Naive thymus-derived CD8-positive, alpha-beta T cell (primary cell): ENCODE measurements around the gene SEMA3G. TPM values are rescaled to one million over a fixed set of nuclear protein-coding genes. Genes with fewer than 3 reads are reported as not detected.
A peak's percentile ranks its signal among the peaks of the same experiment; 100 is the strongest.

ENCODE experiments used
- ATAC-seq, 2 donors: fragments of 150-1000 bp; cut with Tn5 transposase in 1 of 2; sonication (Bioruptor Pico), chemical (Tn5 transposase) in 1 of 2; 1 replicate in 1 of 2; 2 replicates in 1 of 2; pipeline ENCODE4 v1.10.0; 2021; ENCODE audit warnings: mild to moderate bottlenecking in 2 of 2, moderate library complexity in 2 of 2
- POLR2A ChIA-PET: fragments of 350-600 bp; sonication (Branson Sonifier 250); formaldehyde crosslinking; loops from one replicate; lab custom pipeline; 2021; ENCODE audit warnings: antibody characterized with exemption; lab: Charles Lee
- DNase-seq, 10 donors: peaks; one replicate each; pipeline versions ENCODE4 v3.0.0 to v3.0.0-alpha.2; 2020 to 2022
- H3K27ac Mint-ChIP-seq, 10 donors: one replicate each; pipeline ENCODE4 v1.8.0; 2020 to 2022; ENCODE audit warnings: mild to moderate bottlenecking in 10 of 10, mixed read lengths in 10 of 10, moderate library complexity in 4 of 10, inconsistent platforms in 1 of 10
- H3K27me3 Mint-ChIP-seq, 5 donors: one replicate each; pipeline ENCODE4 v1.8.0; 2021 to 2022; ENCODE audit warnings: mixed read lengths in 5 of 5
- H3K36me3 Mint-ChIP-seq, 3 donors: one replicate each; pipeline ENCODE4 v1.8.0; 2020 to 2022; ENCODE audit warnings: mixed read lengths in 3 of 3, mild to moderate bottlenecking in 2 of 3, inconsistent platforms in 1 of 3
- H3K4me1 Mint-ChIP-seq, 4 donors: one replicate each; pipeline ENCODE4 v1.8.0; 2021 to 2022; ENCODE audit warnings: mixed read lengths in 4 of 4
- H3K4me3 Mint-ChIP-seq, 10 donors: one replicate each; pipeline ENCODE4 v1.8.0; 2020 to 2022; ENCODE audit warnings: mild to moderate bottlenecking in 10 of 10, mixed read lengths in 10 of 10, moderate library complexity in 6 of 10, inconsistent platforms in 1 of 10
- H3K9me3 Mint-ChIP-seq, 9 donors: one replicate each; pipeline ENCODE4 v1.8.0; 2020 to 2022; ENCODE audit warnings: mixed read lengths in 9 of 9, mild to moderate bottlenecking in 3 of 9, inconsistent platforms in 1 of 9, moderate library complexity in 1 of 9
- polyA plus RNA-seq, 3 donors: library from polyadenylated mRNA; unstranded; fragments of 300-500 nt; fragmentation: Illumina TruSeq; gene quantifications; one replicate each; pipeline ENCODE4 v1.2.3, GENCODE V29; 2021
- total RNA-seq, 8 experiments: library from RNA in 2 of 8; stranded (reverse) in 2 of 8; gene quantifications; one replicate each; pipeline ENCODE4 v1.2.3 and lab custom pipeline; 2021 to 2026

The SEMA3G gene
- total RNA-seq, result not detected
- polyA plus RNA-seq, result not detected
- total RNA-seq (lab: John Stamatoyannopoulos, UW), result 0 to 1.2 (median 0.08) reads per million in 6 experiments

DNA sequence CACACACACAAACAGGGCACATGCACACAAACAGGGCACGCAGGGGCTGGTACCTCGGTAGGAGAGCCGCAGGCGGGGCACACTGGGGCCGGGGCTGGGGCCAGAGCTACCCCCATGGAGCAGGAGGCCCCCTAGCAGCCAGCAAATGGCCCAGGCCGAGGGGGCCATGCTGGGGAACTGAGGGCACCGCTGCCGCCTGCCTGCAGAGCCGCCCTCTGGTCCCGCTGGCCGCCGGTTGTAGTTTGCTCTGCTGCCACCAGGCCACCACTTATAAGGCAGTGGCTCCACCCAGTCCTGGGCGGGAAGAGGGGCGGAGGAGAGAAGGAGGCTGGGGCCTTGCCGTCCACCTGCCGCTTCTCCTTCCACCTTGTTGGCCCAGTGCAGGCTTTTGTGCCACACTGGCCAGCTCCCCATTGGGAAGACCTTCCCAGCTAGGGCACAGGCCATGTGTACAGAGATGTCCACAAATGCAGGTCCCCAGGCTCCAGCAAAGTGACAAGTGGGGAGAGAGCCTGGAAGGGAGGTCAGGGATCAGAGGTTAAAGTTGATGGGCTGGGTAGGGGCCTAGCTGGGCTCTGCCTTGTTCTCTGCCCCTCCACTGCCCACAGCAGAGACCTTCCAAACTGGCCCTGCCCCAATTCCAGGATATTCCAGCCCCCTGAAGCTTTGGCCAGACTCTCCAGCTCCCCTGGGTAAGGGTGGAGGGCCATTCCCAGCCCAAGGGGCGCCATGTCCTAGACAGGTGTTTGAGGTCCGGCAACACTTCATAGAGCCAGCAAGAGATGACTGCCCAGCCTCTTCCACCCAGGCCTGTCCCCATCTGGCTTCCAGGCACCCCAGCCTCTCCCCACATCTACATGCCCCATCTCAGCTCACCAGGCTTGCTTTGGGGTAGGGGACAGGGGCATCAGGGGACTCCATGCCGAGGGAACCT, at the start of gene SEMA3G:
SEMA3G (minus strand) TSS at position 244 of the 934 bp plus-strand sequence; CDS start at position 168, 76 bp downstream.
- H3K4me3 Mint-ChIP-seq, result no peak within 1 kb of the TSS
- ATAC-seq (peak; percentile 95 to 97), DNase-seq (peak; percentile 54 to 80 (median 61))
- peak within 1 kb of the TSS in 2 of 10 donors; percentile 56 to 65 for H3K27ac Mint-ChIP-seq
- no peaks in the 10 kb centered on the region for H3K27me3 Mint-ChIP-seq
- H3K4me1 Mint-ChIP-seq, result peaks cover 7 to 14% (median 9%) of the 10 kb centered on the region in 4 donors
- POLR2A ChIA-PET, result interaction anchor here (0.5 to 2.2 kb wide), 4 partner anchors 10 to 269 kb away, joined by 3 to 14 read pairs (median 5); partner anchors contain the start of genes NISCH and TWF2
- H3K36me3 Mint-ChIP-seq, result no peaks in the 10 kb centered on the region
- H3K9me3 Mint-ChIP-seq, result no peaks in the 10 kb centered on the region

DNA sequence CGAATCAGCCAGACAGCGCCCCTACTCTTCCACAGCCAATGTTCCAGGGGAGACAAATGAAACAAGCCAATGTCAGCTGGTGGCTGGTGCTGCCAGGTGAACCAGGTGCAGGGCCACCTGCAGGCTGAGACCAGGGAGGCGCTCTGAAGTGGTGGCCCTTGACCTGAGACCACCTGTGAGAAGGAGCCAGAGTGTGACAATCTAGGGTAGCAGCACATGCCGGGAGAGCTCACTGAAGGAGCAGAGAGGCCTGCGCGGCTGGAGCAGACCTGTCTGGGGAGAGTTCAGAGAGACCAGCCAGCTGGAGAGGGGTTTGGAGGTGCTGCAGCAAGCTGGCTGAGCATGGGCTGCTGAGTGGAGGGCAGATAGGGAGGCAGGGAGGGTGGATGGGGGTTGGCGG, 49.5 kb upstream of the SEMA3G start:
- ATAC-seq, result no peak
- Mint-ChIP-seq H3K4me3 (peak overlapping the region in 4 of 10 donors; percentile 26 to 58 (median 32)), H3K9me3 (no peaks in the 10 kb centered on the region), H3K36me3 (peaks cover 0 to 22% (median 2%) of the 10 kb centered on the region in 3 donors), H3K27me3 (peaks cover 0 to 2% (median 0%) of the 10 kb centered on the region in 5 donors), H3K4me1 (peaks cover 4 to 17% (median 9%) of the 10 kb centered on the region in 4 donors), H3K27ac (peak overlapping the region in 5 of 10 donors; percentile 16 to 92 (median 69))
- no peak for DNase-seq
- POLR2A ChIA-PET, result no interaction called here

DNA sequence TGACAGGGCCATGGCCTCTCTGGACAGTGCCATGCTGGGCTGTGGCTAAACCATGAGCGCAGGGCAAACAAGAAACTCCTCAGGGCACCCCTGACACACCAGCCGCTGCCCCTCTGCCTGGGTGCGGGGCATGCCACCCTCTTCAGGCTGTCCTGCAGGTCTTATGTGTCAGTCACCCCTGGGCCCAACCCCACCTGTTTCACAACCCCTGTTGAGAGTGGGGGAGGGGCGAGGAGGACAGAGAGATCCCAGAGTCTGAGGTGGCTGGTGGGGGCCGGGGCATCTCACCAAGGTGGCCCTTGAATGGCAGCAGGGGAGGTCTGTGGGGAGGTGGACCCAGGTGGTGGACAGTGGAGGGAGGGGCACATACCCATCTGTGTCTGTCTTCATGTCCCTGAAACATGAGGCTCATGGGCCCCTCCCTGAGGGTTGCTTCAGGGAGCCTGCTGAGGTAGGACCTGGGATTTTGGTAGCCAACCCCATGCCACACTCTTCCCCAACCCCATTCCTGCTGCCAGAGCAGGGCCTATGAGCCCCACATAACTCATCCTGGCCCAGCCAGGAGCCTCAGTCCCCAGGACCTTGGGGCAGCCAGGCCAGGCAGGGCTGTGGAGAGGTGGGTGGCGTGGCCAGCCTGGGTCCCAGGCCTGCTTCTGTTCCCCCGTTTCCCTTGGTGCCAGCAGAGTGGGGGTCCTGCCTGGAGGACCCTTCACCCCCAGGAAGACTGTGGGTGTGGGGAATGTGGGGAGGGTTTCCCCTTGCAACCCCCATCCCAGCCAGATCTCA, 48.5 kb upstream of the SEMA3G start:
- Mint-ChIP-seq H3K9me3 (no peaks in the 10 kb centered on the region), H3K36me3 (peaks cover 0 to 28% (median 4%) of the 10 kb centered on the region in 3 donors), H3K4me3 (no peak overlapping the region), H3K27ac (peak overlapping the region in 2 of 10 donors; percentile 17 to 31), H3K27me3 (peaks cover 0 to 2% (median 0%) of the 10 kb centered on the region in 5 donors), H3K4me1 (peaks cover 4 to 8% (median 7%) of the 10 kb centered on the region in 4 donors)
- DNase-seq (no peak), ATAC-seq (no peak)
- POLR2A ChIA-PET, result interaction anchor here (0.7 kb wide), 1 partner anchor 79 kb away, joined by 3 read pairs; no protein-coding TSS in a partner anchor

DNA sequence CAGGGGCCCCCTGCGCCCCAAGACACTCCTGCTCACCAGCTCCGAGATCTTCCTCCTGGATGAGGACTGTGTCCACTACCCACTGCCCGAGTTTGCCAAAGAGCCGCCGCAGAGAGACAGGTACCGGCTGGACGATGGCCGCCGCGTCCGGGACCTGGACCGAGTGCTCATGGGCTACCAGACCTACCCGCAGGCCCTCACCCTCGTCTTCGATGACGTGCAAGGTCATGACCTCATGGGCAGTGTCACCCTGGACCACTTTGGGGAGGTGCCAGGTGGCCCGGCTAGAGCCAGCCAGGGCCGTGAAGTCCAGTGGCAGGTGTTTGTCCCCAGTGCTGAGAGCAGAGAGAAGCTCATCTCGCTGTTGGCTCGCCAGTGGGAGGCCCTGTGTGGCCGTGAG, 47.2 kb upstream of the SEMA3G start:
- no peaks in the 10 kb centered on the region for H3K9me3 Mint-ChIP-seq
- no peak overlapping the region for H3K4me3 Mint-ChIP-seq
- no peak overlapping the region for H3K27ac Mint-ChIP-seq
- no peaks in the 10 kb centered on the region for H3K27me3 Mint-ChIP-seq
- DNase-seq, result no peak
- POLR2A ChIA-PET, result no interaction called here
- ATAC-seq, result no peak
- H3K36me3 Mint-ChIP-seq, result peaks cover 0 to 39% (median 8%) of the 10 kb centered on the region in 3 donors
- H3K4me1 Mint-ChIP-seq, result peaks cover 4 to 8% (median 6%) of the 10 kb centered on the region in 4 donors

DNA sequence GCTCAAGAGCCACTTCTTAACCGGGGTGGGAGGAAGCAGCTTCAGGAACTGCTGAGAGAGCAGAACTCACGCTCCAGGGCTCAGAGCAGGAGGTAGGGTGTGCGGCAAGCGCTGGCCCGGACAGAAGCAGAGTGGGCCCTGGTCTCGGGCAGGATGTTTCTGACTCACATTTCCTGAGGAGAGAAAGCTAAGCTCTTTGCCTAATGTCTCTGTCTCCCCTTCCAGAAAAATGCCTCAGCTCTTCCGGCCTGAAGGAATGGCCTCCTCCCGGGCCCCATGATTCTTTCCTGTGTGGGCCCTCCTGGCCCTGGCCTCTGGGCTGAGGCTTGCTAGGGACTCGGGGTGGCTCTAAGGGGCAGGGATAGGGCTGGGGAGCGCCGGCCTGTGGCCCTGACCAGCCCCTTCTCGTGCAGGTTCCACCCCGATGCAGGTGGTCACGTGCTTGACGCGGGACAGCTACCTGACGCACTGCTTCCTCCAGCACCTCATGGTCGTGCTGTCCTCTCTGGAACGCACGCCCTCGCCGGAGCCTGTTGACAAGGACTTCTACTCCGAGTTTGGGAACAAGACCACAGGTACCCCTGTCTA, 46.1 kb upstream of the SEMA3G start:
- no peaks in the 10 kb centered on the region for H3K9me3 Mint-ChIP-seq
- ATAC-seq (no peak), DNase-seq (no peak)
- H3K4me3 Mint-ChIP-seq, result no peak overlapping the region
- POLR2A ChIA-PET, result no interaction called here
- peaks cover 4 to 8% (median 6%) of the 10 kb centered on the region in 4 donors for H3K4me1 Mint-ChIP-seq
- peaks cover 0 to 50% (median 8%) of the 10 kb centered on the region in 3 donors for H3K36me3 Mint-ChIP-seq
- no peak overlapping the region for H3K27ac Mint-ChIP-seq
- H3K27me3 Mint-ChIP-seq, result no peaks in the 10 kb centered on the region

DNA sequence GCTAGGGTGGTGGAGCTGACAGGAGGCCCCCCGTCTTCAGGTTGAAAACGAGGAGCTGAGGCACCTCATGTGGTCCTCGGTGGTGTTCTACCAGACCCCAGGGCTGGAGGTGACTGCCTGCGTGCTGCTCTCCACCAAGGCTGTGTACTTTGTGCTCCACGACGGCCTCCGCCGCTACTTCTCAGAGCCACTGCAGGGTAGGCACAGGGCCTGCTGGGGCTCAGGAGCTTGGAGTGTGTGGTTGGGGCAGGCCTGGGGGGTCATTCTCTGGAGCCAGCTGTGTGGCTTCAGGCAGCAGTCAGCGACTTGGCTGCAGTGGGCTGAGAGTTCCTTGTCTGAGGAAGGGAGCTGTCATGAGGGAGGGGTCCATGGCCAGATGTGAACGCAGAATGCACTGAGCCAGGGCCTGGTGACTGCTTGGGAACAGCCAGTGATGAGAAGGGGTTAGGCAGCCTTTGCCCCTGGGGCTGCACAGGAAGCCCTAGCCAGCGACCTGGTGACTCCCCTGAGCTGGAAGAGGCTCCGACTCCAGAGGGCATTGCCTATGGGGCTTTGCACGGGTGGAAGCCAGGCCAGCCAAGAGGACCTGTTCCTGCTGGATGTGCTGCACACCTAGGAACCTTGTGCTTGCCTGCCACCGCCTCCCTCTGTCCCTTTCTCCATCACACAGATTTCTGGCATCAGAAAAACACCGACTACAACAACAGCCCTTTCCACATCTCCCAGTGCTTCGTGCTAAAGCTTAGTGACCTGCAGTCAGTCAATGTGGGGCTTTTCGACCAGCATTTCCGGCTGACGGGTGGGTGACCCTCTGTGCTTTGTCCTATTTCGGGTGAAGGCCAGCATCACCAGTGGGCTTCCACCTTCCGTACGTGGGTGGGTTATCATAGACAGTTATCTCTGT, 45.4 kb upstream of the SEMA3G start:
- no peak for ATAC-seq
- Mint-ChIP-seq H3K36me3 (peaks cover 0 to 51% (median 10%) of the 10 kb centered on the region in 3 donors), H3K27ac (peak overlapping the region in 1 of 10 donors; percentile 82), H3K4me1 (peaks cover 4 to 8% (median 6%) of the 10 kb centered on the region in 4 donors), H3K9me3 (no peaks in the 10 kb centered on the region), H3K4me3 (no peak overlapping the region), H3K27me3 (no peaks in the 10 kb centered on the region)
- DNase-seq, result no peak
- POLR2A ChIA-PET, result no interaction called here

DNA sequence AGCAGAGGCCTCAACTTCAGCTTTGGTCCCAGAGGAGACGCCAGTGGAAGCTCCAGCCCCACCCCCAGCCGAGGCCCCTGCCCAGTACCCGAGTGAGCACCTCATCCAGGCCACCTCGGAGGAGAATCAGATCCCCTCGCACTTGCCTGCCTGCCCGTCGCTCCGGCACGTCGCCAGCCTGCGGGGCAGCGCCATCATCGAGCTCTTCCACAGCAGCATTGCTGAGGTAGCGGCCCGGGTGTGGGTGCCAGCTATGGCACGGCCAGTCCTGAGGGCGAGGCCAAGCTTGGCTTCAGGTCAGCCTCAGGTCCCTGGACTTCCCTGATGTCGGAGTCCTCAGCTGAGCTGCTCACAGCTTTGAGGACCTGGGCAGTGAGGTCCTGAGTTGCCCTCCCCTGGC, 44.5 kb upstream of the SEMA3G start:
- no peak for ATAC-seq
- Mint-ChIP-seq H3K4me3 (no peak overlapping the region), H3K27ac (no peak overlapping the region), H3K36me3 (peaks cover 0 to 55% (median 10%) of the 10 kb centered on the region in 3 donors), H3K27me3 (no peaks in the 10 kb centered on the region), H3K9me3 (no peaks in the 10 kb centered on the region), H3K4me1 (peaks cover 3 to 5% (median 4%) of the 10 kb centered on the region in 4 donors)
- no peak for DNase-seq
- POLR2A ChIA-PET, result no interaction called here

DNA sequence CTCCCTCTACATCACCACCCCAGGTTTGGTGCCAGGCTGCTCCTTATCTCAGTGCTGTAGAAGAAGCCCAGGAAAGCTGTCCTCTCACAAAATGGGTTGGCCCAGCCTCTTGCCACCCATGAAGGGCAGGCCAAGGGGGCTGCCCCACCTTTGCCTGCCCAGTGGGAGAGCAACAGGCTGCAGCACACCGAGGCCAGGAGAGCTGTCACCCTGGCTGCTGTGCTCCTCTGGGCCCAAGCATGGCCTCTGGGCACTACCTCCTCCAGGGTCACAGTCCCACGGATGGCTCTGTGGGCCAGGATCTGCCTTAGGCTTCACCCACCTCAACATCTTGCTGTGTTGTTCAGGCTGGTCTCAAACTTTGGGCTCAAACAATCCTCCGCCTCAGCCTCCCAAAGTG, 43.8 kb upstream of the SEMA3G start:
- no peak for DNase-seq
- no peaks in the 10 kb centered on the region for H3K27me3 Mint-ChIP-seq
- ATAC-seq, result no peak
- H3K4me3 Mint-ChIP-seq, result no peak overlapping the region
- POLR2A ChIA-PET, result no interaction called here
- H3K4me1 Mint-ChIP-seq, result peaks cover 0 to 2% (median 0%) of the 10 kb centered on the region in 4 donors
- H3K27ac Mint-ChIP-seq, result no peak overlapping the region
- peaks cover 0 to 60% (median 10%) of the 10 kb centered on the region in 3 donors for H3K36me3 Mint-ChIP-seq
- no peaks in the 10 kb centered on the region for H3K9me3 Mint-ChIP-seq

DNA sequence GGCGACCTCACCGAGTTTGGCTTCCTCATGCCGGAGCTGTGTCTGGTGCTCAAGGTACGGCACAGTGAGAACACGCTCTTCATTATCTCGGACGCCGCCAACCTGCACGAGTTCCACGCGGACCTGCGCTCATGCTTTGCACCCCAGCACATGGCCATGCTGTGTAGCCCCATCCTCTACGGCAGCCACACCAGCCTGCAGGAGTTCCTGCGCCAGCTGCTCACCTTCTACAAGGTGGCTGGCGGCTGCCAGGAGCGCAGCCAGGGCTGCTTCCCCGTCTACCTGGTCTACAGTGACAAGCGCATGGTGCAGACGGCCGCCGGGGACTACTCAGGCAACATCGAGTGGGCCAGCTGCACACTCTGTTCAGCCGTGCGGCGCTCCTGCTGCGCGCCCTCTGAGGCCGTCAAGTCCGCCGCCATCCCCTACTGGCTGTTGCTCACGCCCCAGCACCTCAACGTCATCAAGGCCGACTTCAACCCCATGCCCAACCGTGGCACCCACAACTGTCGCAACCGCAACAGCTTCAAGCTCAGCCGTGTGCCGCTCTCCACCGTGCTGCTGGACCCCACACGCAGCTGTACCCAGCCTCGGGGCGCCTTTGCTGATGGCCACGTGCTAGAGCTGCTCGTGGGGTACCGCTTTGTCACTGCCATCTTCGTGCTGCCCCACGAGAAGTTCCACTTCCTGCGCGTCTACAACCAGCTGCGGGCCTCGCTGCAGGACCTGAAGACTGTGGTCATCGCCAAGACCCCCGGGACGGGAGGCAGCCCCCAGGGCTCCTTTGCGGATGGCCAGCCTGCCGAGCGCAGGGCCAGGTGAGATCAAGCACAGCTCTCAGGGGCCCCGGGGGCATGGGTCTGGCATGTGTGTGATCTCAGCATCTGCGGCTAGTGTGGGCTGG, 43.1 kb upstream of the SEMA3G start:
- H3K27ac Mint-ChIP-seq, result peak overlapping the region in 1 of 10 donors; percentile 38
- H3K36me3 Mint-ChIP-seq, result peaks cover 0 to 60% (median 10%) of the 10 kb centered on the region in 3 donors
- POLR2A ChIA-PET, result no interaction called here

DNA sequence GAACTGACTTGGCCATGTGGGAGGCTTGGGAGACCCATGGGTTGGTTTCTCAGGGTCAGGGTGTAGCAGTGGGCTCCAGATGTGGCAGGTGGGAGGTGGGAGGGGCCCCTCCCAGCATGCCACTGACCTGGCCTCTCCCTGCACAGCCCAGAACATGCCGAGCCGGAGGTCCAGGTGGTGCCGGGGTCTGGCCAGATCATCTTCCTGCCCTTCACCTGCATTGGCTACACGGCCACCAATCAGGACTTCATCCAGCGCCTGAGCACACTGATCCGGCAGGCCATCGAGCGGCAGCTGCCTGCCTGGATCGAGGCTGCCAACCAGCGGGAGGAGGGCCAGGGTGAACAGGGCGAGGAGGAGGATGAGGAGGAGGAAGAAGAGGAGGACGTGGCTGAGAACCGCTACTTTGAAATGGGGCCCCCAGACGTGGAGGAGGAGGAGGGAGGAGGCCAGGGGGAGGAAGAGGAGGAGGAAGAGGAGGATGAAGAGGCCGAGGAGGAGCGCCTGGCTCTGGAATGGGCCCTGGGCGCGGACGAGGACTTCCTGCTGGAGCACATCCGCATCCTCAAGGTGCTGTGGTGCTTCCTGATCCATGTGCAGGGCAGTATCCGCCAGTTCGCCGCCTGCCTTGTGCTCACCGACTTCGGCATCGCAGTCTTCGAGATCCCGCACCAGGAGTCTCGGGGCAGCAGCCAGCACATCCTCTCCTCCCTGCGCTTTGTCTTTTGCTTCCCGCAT, 42.3 kb upstream of the SEMA3G start:
- Mint-ChIP-seq H3K27ac (peak overlapping the region in 1 of 10 donors; percentile 38), H3K36me3 (peaks cover 0 to 57% (median 13%) of the 10 kb centered on the region in 3 donors), H3K4me3 (no peak overlapping the region), H3K27me3 (no peaks in the 10 kb centered on the region), H3K9me3 (no peaks in the 10 kb centered on the region), H3K4me1 (peaks cover 0 to 2% (median 0%) of the 10 kb centered on the region in 4 donors)
- POLR2A ChIA-PET, result no interaction called here
- no peak for DNase-seq
- ATAC-seq, result no peak

More for the DNA sequence above, 43.1 kb upstream of the SEMA3G start:
- no peaks in the 10 kb centered on the region for H3K9me3 Mint-ChIP-seq
- DNase-seq (no peak), ATAC-seq (no peak)
- peaks cover 0 to 2% (median 0%) of the 10 kb centered on the region in 4 donors for H3K4me1 Mint-ChIP-seq
- H3K4me3 Mint-ChIP-seq, result no peak overlapping the region
- no peaks in the 10 kb centered on the region for H3K27me3 Mint-ChIP-seq
